ENCODE measurements around the gene DBP.
"Not testable (repeated sequence)": the region's sequence is repeated elsewhere in the genome, so short reads cannot be mapped to it uniquely, and the experiment has no call there.

DBP gene

DNA sequence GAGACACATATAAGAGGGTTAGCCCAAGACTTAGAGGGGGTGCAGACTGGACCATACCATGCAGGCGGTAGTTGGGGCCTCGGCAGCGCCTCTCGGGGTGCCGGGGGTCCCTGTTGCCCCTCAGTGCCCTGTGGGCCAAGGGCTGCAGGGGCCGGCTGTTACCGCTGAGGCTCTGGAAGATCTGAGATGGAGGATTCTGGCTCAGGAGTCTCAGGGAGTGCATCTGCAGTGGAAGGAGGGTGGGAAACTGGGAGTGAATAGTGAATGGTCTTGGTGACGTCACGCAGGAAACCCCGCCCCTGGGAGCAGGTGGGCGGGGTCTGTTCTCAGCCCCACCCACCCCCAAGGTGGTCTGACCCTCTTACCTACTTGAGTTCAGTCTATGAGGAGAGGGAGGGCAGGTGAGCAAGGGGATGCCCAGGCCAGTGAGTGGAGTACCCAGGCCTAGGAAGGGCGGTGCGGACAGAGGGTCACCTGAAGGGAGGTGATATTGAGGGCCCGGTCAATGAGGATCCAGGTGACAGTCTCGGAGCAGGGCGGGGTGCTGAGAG lies 1.7 kb upstream of the DBP start:
- DNase-seq: no peak

DNA sequence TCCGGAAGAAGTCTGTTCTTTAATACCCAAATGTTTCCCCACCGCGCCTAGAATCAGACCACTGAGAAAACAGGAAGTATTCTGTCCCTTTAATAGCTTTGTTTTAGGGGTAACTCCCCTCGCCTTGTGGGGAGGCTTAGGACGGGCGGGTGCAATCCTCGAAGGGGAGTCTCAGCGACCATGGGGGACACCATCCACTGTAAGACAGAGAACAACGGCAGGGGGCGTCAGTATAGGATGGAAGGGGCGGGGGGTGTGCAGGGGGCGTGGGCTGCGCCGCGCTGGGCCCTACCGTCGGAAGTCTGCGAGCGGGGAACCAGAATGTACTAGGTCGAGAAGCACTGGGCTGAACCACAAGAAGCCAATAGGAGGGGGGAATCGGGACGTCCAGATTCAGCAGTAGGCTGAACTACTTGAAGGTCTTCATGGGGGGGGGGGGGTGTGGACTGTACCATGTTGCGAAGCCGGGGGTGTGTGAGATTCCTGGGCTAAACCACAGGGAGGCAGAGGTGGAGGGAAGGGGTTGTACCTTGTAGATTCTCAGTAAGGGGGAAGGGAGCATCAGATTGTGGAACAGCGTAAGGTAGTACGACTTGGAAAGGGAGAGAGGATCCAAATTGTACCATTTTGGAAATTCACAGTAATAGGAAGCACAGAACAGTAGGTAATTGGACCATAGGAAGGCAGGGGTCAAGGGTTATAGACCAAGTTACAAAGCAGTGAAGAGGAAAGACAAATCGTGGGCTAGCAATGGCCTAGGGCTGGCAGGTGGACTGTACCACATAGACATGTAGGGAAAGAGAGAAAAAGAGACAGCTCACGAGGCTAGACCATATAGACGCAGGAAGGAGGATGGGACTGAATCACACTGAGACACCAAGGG lies 1.0 kb upstream of the DBP start:
- DNase-seq: peak; percentile 97

DNA sequence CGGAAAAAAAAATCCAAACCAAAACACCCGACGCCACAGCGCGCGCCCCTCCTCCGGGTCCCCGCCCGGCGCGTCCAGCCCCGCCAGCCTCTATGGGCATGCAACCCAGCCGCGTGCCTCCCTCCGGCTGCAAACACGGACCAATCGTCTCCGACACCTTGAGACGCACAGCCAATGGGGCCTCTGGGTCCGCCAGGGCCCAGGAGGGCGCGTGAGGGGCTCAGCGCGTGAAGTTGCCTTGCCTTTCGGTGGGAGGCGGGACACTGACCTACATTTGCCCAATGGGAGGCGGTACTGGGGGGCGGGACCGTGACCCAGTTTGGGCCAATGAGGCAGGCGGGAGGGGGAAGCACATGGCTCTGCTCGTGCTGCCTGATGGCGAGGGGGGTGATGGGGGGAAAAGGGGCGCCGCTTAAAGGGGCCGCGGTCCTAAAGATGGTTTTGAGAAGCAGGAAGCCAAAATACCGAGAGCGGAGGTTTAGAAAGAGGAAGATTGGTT lies 319 bp upstream of the DBP start:
- DNase-seq: peak; percentile 99

DNA sequence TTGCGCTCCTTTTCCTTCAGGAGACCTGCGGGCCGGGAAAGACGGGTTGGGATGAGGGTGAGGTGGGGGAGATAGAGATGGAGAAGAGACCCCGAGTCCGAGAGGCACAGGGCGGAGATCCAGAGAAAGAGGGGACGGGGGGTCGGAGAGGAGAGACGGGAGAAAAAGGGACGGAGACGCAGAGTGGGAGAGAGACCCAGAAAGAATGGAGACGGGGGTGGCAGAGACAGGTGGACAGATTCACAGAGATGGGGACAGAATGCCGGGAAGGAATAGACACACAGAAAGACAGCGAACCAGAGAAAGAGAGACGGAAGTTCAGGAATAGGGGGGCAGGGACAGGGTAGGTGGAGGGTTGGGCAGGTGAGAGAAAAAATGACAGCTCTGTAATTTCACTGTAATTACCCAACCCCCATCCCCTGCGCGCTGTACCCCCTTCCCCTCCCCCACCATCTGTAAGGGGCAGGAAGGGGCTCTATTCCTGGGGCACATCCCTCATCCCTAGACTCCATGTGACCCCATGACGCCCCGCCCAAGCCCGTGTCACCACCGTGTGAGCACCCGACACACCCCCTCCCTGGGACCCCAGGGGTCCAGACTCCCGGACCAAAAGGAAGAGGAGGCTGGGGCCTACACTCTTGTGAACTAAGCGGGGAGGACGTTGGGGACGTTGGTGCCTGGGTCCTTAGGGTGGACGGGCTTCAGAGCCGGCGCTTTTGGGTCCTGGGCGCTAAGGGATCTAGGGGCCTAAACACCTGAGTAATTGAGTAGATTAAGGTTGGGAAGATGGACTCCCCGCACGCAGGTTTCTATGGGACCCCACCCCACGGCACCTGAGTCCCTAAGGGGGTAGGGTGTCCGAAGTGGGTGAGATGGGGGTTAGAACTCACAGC lies 967 bp downstream of the DBP start:
- DNase-seq: peak; percentile 22

DNA sequence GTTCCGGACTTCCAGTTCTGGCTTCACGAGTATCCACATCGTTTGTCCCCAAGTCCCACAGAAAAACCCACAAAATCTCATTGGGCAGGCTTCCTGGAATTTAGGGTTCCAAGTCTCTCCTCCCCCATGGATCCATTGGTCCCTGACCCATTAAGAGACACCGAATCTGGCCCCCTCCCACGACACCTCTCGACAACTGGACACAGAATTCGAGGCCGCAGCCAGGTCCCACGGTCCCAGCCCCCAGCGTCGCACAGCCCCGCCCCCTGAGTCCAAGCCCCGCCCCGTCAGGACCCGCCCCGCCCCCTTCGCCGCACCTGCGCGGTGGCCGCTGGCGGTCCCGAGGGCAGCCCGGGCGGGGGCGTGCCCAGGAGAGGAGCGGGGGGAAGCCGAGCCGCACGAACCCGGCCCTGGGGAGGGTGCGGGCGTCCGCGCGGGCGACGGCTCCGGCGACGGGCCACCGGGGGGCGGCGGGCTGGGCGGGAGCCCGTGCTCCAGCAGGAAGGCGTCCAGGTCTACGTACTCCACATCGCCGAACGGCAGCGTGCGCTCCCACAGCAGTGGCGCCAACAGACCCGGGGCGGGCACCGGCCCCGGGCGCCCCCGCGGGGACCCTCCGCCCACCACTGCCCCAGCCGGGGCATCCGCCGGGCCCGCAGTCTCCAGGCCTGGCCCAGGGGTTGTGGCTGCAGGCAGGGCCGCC lies 1.8 kb downstream of the DBP start:
- peak; percentile 62 for DNase-seq

DNA sequence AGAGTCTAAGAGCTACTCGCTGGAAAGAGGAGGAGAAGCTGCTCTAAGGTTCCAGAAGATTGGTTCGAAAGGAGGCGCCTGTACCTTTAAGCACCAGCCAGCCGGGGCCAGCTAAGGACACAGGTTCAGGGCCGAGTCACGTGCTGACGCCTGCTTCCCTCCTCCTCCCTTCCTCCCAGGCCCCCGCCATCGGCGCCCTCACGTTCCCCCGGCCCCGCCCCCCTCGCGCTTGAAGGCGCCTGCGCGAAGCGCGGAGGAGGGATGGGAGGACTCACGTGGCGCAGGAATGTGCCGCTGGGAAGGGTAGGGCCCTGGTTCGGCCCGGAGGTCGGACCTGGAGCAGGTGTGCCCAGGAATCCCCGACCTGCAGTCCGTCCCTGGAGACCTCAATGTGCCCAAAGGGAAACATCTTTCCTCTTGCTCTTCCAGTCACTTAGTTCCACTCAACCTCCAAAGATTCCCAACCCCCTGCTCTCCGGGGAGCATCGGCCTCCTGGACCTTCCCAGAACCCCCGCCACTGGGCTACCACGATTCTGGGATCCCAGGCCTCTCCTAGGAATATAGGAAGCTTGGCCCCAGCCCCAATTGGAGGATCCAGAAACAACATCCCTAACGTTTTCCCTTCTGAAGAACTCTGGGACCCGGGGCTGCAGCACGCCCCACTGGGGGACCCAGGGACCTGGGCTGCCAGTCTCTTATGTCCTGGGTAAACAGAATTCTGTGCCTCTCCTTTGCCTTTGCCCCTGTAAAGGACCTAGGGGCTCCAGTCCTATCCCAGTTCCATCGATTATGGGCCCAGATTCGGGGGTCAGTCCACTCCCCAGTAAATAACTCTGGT lies 2.5 kb downstream of the DBP start:
- DNase-seq: peak; percentile 98

DNA sequence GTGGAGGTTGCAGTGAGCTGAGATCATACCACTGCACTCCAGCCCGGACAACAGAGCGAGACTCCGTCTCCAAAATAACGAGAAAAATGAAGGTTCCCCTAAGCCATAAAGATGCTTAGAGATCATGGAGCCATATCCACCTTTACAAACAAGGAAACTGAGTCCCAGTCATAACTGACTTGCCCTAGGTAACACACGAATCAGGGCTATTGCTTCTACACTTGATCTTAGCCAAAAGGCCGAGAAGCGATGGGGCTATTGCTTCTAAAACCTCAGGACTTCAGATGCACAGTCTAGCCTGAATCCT lies 3.2 kb downstream of the DBP start:
- no peak for DNase-seq

DNA sequence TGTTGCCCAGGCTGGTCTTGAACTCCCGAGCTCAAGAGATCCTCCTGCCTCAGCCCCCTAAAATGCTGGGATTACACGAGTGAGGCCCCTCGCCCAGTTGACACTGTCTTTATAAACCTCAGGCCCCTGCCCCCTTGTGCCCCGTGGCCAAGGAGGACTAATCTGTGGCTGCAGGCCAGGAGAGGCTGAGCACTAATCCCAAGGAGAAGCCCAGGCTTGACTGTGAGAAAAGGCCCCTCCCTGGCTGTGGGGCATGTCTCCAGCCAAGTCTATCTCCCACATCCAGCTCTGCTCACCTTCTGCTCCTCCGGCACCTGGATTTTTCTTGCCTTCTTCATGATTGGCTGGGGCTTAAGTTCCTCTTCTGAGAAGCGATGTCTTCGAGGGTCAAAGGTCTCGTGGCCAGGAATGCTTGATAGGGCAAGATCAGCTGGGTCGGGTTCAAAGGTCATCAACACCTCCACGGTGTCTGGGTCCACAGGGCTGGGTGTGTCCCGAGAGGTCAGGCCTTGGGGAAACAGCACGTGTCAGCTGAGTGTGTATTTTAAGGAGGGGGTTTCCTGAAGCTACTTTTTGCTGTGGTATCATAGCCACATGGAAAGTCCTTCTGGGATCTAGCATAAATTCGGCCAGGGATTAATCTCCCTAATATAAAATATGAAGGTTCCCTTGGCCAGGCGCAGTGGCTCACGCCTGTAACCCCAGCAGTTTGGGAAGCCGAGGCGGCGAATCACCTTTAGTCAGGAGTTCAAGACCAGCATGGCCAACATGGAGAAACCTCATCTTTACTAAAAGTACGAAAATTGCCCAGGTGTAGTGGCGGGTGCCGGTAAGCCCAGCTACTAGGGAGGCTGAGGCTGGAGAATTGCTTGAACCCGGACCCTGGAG lies 3.8 kb downstream of the DBP start:
- no peak for DNase-seq

DNA sequence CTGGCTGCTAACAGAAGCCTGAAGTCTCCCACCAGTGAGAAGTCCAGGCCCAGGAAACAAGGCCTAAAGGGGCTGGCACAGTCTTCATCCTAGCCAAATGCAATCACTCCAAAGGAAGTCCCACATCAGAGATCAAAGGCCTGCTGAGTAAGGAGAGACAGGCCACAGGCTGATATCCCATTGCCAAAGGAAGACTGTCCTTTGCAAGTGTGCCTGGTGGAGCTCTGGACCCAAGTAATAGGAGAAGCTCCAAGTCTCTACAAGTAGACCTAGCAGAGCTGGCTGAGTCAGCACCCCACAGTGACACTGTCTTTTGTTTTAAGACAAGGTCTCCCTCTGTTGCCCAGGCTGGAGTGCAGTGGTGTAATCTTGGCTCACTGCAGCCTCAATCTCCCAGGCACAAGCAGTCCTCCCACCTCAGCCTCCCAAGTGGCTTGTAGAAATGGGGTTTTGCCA lies 4.5 kb downstream of the DBP start:
- no peak for DNase-seq

DNA sequence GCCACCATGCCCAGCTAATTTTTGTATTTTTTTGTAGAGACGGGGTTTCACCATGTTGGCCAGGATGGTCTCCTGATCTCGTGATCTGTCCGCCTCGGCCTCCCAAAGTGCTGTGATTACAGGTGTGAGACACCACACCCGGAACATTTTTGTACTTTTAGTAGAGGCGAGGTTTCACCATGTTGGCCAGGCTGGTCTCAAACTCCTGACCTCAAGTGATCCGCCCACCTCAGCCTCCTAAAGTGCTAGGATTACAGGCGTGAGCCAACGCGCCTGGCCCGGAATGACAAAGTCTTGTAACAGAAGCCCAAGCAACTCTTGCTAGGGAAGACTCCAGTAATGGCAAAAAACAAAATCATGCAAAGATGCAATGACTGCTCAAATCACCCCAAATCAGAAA lies 4.9 kb downstream of the DBP start:
- DNase-seq: not testable (repeated sequence)

DNA sequence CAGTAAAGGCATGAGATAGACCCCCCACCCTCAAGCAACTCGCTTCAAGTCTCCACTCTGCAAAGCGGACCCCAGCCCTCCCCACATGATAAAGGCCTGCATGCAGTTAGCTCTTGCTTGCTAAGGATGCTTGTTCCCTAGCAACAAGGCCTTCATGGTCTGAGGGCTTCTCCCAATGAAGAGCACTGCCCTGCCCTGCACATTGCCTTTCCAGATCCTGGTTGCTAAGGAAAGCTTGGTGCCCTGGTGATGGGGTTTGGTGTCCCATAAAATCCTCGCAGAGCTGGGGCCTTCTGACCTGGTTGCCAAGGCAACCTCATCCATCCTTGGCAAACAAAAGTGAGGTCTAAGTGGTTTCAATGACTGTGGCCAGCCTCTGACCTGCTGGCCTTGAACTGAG lies 6.0 kb downstream of the DBP start:
- DNase-seq: no peak

DNA sequence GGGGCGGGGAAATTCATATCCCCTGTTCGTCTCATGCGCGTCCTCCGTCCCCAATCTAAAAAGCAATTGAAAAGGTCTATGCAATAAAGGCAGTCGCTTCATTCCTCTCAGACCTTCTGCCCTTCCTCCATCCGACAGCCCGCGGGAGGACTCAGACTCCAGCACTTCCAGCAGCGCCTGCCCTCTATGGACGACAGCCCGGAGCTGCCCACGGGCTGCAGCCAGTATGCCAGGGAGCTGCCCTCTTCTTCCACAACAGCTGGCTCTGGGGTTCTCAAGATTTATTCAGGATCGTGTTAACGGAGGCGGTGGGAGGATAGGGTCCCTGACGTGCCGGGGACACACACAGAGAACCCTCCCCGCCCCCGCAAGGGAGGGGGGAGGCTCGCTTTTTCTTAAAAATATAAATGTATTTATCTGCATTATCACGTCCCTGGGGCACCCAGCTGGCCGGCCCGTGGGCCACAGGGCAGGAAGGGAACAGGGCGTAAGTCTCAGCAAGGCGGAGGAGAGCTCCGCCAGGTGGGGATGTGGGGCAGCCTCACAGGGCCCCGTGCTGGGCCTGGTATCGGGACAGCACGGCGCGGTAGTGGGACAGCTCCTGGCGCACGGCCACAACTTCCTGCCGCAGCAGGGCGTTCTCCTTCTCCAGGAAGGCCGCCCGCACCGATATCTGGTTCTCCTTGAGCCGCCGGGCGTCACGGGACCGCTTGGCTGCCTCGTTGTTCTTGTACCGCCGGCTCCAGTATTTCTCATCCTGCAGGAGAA lies 6.7 kb downstream of the DBP start:
- DNase-seq: no peak

DNA sequence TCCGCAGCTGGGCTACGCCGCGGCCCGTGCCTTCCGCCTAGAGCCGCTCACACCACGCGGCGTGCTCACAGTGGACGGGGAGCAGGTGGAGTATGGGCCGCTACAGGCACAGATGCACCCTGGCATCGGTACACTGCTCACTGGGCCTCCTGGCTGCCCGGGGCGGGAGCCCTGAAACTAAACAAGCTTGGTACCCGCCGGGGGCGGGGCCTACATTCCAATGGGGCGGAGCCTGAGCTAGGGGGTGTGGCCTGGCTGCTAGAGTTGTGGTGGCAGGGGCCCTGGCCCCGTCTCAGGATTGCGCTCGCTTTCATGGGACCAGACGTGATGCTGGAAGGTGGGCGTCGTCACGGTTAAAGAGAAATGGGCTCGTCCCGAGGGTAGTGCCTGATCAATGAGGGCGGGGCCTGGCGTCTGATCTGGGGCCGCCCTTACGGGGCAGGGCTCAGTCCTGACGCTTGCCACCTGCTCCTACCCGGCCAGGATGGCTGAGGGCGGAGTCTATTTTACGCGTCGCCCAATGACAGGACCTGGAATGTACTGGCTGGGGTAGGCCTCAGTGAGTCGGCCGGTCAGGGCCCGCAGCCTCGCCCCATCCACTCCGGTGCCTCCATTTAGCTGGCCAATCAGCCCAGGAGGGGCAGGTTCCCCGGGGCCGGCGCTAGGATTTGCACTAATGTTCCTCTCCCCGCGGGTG lies 7.4 kb downstream of the DBP start:
- DNase-seq: no peak

DNA sequence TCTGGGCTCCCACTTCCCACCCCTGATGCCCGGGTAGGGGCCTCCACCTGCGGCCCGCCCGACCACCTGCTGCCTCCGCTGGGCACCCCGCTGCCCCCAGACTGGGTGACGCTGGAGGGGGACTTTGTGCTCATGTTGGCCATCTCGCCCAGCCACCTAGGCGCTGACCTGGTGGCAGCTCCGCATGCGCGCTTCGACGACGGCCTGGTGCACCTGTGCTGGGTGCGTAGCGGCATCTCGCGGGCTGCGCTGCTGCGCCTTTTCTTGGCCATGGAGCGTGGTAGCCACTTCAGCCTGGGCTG lies 7.9 kb downstream of the DBP start:
- no peak for DNase-seq

DNA sequence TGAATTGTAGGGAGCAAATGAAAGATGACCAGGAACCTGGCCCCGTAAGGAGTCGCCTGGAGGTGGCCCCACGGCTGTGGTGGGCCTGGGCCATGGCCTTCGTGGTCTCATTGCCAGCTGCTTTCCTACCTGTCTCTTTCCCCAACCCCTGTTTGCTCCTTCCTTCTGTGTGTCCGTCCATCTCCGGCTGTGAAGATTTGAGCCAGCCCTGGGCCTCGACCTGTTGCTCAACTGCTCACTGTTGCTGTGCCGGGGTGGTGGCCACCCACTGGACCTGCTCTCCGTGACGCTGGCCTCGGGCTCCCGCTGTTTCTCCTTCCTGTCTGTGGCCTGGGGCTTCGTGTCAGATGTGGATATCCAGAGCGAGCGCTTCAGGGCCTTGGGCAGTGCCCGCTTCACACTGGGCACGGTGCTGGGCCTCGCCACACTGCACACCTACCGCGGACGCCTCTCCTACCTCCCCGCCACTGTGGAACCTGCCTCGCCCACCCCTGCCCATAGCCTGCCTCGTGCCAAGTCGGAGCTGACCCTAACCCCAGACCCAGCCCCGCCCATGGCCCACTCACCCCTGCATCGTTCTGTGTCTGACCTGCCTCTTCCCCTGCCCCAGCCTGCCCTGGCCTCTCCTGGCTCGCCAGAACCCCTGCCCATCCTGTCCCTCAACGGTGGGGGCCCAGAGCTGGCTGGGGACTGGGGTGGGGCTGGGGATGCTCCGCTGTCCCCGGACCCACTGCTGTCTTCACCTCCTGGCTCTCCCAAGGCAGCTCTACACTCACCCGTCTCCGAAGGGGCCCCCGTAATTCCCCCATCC lies 8.5 kb downstream of the DBP start:
- DNase-seq: no peak

DNA sequence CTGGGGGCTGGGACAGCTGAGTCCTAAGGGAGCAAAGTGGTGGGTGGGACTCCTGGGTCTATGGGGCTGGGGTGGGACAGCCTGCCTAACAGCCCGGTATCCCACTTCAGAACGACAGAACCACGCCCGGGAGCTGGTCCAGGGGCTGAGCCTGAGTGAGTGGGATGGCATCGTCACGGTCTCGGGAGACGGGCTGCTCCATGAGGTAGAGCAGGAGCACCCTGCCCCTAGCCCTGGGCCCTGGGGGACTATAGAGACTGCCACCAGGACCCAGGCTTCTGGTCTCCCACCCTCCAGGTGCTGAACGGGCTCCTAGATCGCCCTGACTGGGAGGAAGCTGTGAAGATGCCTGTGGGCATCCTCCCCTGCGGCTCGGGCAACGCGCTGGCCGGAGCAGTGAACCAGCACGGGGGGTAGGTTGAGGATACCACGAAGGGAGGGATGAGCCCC lies 9.3 kb downstream of the DBP start:
- no peak for DNase-seq

DNA sequence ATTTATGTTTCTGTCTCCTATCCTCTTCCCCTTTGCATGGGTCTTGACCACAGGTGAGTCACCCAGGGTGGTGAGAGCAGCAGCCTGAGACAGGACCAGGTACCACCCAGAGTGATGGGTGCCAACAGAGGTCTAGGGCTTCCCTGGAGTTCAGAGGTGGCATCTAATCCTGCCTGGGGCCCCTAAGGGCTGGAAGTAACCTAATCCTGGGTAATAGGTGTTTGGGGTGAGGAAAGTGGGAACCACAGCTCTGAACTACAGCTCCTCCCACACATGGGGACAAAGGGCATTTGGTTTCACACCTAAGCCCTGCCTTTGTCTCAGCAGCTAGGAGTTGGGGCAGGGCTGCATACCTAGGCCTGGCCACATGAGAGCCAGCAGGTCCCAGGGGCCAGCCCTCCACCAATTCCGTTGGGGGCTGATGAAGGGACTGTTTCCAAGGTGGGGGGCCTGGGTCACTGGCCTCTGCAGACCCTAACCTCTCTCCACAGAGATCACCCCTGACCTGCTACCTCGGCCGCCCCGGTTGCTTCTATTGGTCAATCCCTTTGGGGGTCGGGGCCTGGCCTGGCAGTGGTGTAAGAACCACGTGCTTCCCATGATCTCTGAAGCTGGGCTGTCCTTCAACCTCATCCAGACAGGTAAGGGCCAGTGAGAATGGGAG lies 9.8 kb downstream of the DBP start:
- DNase-seq: no peak

DNA sequence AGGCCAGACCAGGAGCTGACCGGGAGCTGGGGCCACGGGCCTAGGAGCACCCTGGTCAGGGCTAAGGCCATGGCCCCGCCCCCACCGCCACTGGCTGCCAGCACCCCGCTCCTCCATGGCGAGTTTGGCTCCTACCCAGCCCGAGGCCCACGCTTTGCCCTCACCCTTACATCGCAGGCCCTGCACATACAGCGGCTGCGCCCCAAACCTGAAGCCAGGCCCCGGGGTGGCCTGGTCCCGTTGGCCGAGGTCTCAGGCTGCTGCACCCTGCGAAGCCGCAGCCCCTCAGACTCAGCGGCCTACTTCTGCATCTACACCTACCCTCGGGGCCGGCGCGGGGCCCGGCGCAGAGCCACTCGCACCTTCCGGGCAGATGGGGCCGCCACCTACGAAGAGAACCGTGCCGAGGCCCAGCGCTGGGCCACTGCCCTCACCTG lies 11.3 kb downstream of the DBP start:
- DNase-seq: no peak
